Ovary (tissue), 3 donors: ENCODE results near the gene TMEM178A.

Experiments used
- CTCF ChIP-seq, 3 donors: fragments of 450-650 bp in 2 of 3; fragments of 200-600 bp in 1 of 3; IDR thresholded peaks; one replicate each; pipeline versions ENCODE4 v1.5.1 to v1.8.0; 2016 to 2022; ENCODE audit warnings: antibody characterized with exemption in 3 of 3, mild to moderate bottlenecking in 1 of 3
- EP300 ChIP-seq: sonication (generic); formaldehyde crosslinking; IDR thresholded peaks from one replicate; pipeline ENCODE4 v1.6.1; 2017; ENCODE audit warnings: antibody characterized with exemption
- POLR2A ChIP-seq: fragments of 450-650 bp; IDR thresholded peaks from one replicate; pipeline ENCODE4 v1.6.1; 2017; ENCODE audit warnings: antibody characterized with exemption, mild to moderate bottlenecking, moderate library complexity
- donor health status: DM: no; HTN: no; CAD: no.

DNA sequence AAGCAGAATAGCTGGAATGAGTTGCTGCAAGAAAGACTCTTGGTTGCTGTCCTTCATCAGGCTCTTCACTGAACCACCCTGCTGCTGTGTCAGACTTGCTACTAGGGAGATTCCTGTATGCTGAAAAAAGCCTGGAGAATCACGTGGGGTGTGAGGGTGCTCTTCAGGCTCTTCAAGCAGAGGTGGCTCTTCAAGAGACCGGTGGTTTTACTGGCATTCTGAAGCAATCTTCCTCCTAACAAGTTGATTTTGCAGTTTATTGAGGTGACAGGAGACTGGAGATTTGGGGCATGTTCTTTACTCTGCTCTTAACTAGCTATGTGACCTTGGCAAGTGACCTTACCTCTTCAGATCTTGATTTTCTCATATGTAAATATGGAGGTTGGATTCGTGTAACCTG lies 14.1 kb downstream of the TMEM178A start:
- no peak for TF ChIP-seq CTCF (IDR thresholded peaks at IDR 0.05)
- TF ChIP-seq EP300, result no peak
- TF ChIP-seq POLR2A, result no peak
